ENCODE results near the gene ZRANB3.

ZRANB3 gene

GRCh38 chr2:135230150-135230549 lies 300.9 kb downstream of the ZRANB3 start:
- no peak overlapping the region for H3K4me3 ChIP-seq (ENCODE audit: low read length)
- peak; percentile 94 for DNase-seq (ENCODE audit: low read depth)
- TF ChIP-seq, protein P1, sequence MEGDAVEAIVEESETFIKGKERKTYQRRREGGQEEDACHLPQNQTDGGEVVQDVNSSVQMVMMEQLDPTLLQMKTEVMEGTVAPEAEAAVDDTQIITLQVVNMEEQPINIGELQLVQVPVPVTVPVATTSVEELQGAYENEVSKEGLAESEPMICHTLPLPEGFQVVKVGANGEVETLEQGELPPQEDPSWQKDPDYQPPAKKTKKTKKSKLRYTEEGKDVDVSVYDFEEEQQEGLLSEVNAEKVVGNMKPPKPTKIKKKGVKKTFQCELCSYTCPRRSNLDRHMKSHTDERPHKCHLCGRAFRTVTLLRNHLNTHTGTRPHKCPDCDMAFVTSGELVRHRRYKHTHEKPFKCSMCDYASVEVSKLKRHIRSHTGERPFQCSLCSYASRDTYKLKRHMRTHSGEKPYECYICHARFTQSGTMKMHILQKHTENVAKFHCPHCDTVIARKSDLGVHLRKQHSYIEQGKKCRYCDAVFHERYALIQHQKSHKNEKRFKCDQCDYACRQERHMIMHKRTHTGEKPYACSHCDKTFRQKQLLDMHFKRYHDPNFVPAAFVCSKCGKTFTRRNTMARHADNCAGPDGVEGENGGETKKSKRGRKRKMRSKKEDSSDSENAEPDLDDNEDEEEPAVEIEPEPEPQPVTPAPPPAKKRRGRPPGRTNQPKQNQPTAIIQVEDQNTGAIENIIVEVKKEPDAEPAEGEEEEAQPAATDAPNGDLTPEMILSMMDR (conservative IDR thresholded peaks at IDR 0.05; ENCODE audit: low read depth, low read length) = no peak

DNA sequence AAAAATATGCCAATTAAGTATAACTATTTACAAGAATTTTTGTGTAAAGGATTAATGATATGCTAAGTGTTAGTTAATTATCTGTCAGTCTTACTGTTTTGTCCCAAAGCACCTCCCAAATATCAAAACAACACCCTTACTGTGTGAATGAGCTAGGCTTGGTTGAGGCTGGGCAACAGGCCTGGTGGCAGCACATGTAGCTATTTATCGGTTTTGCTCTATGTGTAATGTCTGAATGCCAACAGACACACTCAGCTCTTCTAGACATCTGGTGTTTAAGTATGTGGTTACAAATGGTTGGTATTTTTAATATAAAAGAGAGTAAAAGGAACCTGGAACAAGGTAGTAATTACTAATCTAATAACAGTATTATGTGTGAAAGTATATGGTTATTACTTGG lies 303.6 kb downstream of the ZRANB3 start:
- DNase-seq (ENCODE audit: low read depth) = no peak
- TF ChIP-seq, protein P1 (conservative IDR thresholded peaks at IDR 0.05; ENCODE audit: low read depth, low read length) = no peak
- H3K4me3 ChIP-seq (ENCODE audit: low read length) = no peak overlapping the region

DNA sequence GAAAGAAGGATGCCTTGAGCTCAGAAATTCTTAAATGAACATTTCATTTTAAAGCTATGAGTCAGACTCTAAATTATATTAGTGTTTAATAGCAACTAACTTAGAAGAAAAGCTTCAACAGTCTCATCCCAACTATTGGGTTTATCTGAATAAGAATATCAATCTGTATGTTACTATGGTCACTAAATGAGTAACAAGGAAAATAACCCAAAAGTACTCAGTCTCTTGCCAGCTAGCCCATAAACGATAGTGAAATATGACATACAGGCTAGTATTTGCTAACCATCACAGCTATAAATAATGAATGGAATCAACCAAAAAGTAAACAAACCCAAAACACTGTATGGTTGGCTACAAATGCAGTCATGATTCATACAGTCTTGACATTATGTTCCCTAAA lies 304.1 kb downstream of the ZRANB3 start:
- no peak overlapping the region for H3K4me3 ChIP-seq (ENCODE audit: low read length)
- no peak for DNase-seq (ENCODE audit: low read depth)
- TF ChIP-seq, protein P1 (conservative IDR thresholded peaks at IDR 0.05; ENCODE audit: low read depth, low read length) = no peak

GRCh38 chr2:135225781-135226180 lies 305.2 kb downstream of the ZRANB3 start:
- no peak overlapping the region for H3K4me3 ChIP-seq (ENCODE audit: low read length)
- no peak for DNase-seq (ENCODE audit: low read depth)
- TF ChIP-seq, protein P1 (conservative IDR thresholded peaks at IDR 0.05; ENCODE audit: low read depth, low read length) = no peak

- no peak overlapping the region for H3K4me3 ChIP-seq (ENCODE audit: low read length)
- no peak for DNase-seq (ENCODE audit: low read depth)
- TF ChIP-seq, protein P1 (conservative IDR thresholded peaks at IDR 0.05; ENCODE audit: low read depth, low read length) = no peak
Measured at GRCh38 chr2:135219226-135219625, 311.8 kb downstream of the ZRANB3 start.

DNA sequence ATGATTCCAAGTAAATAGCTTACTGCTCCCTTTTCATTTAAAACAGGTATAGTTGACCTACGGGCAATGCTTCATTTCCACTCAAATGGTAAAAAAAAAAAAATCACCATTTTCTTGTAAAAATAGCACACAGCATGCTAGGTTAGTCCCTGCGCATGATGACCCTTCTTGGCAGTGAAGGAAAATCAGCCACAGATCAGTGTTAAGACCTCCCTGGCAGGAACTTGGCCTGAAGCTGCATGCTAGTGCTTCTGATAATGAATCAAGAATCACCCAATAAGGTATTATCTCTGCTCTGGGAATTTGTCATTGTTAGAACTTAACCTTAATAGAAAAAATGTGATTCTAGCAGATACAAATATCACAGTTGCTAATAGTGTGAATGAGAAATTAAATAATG lies 312.6 kb downstream of the ZRANB3 start:
- H3K4me3 ChIP-seq (ENCODE audit: low read length) = no peak overlapping the region
- DNase-seq (ENCODE audit: low read depth) = no peak
- TF ChIP-seq, protein P1 (conservative IDR thresholded peaks at IDR 0.05; ENCODE audit: low read depth, low read length) = no peak

- H3K4me3 ChIP-seq (ENCODE audit: low read length) = no peak overlapping the region
- DNase-seq (ENCODE audit: low read depth) = peak; percentile 50
- TF ChIP-seq, protein P1 (conservative IDR thresholded peaks at IDR 0.05; ENCODE audit: low read depth, low read length) = no peak
Measured at GRCh38 chr2:135212757-135213156, 318.3 kb downstream of the ZRANB3 start.

All from retinal pigment epithelial cell (primary cell).